ENCODE results near the gene MBD3L4.
"Not testable (repeated sequence)": the region's sequence is repeated elsewhere in the genome, so short reads cannot be mapped to it uniquely, and the experiment has no call there.

DNA sequence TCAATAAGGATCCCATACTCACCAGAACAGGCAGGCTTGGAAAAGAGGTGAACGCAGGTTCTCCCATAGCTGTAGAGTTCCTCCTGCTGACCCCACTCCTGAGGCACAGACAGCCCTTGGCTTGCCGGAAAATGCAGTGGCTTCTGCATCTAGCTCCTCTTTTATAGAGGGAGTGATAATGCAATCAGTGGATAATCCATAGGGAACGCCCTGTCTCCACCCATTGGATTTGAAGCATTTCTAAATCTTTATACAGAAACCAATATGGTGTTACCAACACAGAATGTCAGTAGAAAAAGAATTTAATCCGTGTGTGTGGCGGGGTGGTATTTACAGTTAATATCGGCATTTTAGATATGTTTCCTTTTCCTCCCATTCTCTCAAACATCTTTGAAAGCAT, 18.6 kb downstream of the MBD3L4 start, which contains the start of gene MBD3L2B:
- not testable (repeated sequence) for TF ChIP-seq POLR2AphosphoS5 (IDR thresholded peaks at IDR 0.05; ENCODE audit: insufficient read depth in 1 of 2, low read depth in 1 of 2); POLR2A (IDR thresholded peaks at IDR 0.05)
- TF ChIP-seq, protein P1, sequence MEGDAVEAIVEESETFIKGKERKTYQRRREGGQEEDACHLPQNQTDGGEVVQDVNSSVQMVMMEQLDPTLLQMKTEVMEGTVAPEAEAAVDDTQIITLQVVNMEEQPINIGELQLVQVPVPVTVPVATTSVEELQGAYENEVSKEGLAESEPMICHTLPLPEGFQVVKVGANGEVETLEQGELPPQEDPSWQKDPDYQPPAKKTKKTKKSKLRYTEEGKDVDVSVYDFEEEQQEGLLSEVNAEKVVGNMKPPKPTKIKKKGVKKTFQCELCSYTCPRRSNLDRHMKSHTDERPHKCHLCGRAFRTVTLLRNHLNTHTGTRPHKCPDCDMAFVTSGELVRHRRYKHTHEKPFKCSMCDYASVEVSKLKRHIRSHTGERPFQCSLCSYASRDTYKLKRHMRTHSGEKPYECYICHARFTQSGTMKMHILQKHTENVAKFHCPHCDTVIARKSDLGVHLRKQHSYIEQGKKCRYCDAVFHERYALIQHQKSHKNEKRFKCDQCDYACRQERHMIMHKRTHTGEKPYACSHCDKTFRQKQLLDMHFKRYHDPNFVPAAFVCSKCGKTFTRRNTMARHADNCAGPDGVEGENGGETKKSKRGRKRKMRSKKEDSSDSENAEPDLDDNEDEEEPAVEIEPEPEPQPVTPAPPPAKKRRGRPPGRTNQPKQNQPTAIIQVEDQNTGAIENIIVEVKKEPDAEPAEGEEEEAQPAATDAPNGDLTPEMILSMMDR (IDR thresholded peaks at IDR 0.05): not testable (repeated sequence)
